ENCODE measurements around the gene ARID4A.
"Not testable (repeated sequence)": the region's sequence is repeated elsewhere in the genome, so short reads cannot be mapped to it uniquely, and the experiment has no call there.

ARID4A gene

GRCh38 chr14:58367296-58367695, 68.9 kb downstream of the ARID4A start:
- no peak for DNase-seq

GRCh38 chr14:58368956-58369355, 70.6 kb downstream of the ARID4A start:
- DNase-seq, result no peak

- no peak for DNase-seq
Measured at GRCh38 chr14:58376791-58377190, 78.4 kb downstream of the ARID4A start.

GRCh38 chr14:58390830-58391229, 92.5 kb downstream of the ARID4A start:
- DNase-seq, result no peak

- DNase-seq, result no peak
Measured at GRCh38 chr14:58395562-58395811, 97.1 kb downstream of the ARID4A start.

- peak; percentile 57 for DNase-seq
Measured at GRCh38 chr14:58395812-58396788, 97.7 kb downstream of the ARID4A start, which contains the start of gene TOMM20L. TSS of gene TOMM20L (plus strand) at chr14:58395930. CDS start at chr14:58395958, 28 bp downstream.

GRCh38 chr14:58397156-58397555, 98.8 kb downstream of the ARID4A start:
- no peak for DNase-seq

GRCh38 chr14:58398495-58398894, 100.1 kb downstream of the ARID4A start:
- no peak for DNase-seq

- no peak for DNase-seq
Measured at GRCh38 chr14:58398895-58399294, 100.5 kb downstream of the ARID4A start.

- no peak for DNase-seq
Measured at GRCh38 chr14:58401587-58401986, 103.2 kb downstream of the ARID4A start.

GRCh38 chr14:58408681-58409215, 110.4 kb downstream of the ARID4A start:
- no peak for DNase-seq

GRCh38 chr14:58414845-58415244, 116.5 kb downstream of the ARID4A start:
- DNase-seq, result no peak

- DNase-seq, result no peak
Measured at GRCh38 chr14:58415636-58416547, 117.5 kb downstream of the ARID4A start.

GRCh38 chr14:58416934-58417333, 118.6 kb downstream of the ARID4A start:
- not testable (repeated sequence) for DNase-seq

Measured in NCI-H748 treated with DMSO at 0.1 percent for 48 hours (cell line).